OCI-LY3 (cell line): Measurements from ENCODE around the gene ARHGAP8.

Experiments used
- H2AFZ ChIP-seq: fragments of 200-600, 300-600 bp; shearing (Covaris generic); 2 replicates; pipeline ENCODE4 v1.6.0; 2014; ENCODE audit warnings: antibody characterized with exemption, low read depth, low read length
- H3K27ac ChIP-seq: fragments of 200-600, 300-600 bp; sonication (generic); 2 replicates; pipeline ENCODE4 v1.5.1; 2014; ENCODE audit warnings: mild to moderate bottlenecking, low read length, moderate library complexity, mixed read lengths
- H3K27me3 ChIP-seq: fragments of 200-600, 300-600 bp; sonication (generic); 2 replicates; pipeline ENCODE4 v1.6.1; 2014; ENCODE audit warnings: low read depth, low read length, mixed read lengths
- H3K36me3 ChIP-seq: fragments of 200-600, 300-600 bp; sonication (generic); replicated peaks from 2 replicates; pipeline ENCODE3; 2014; ENCODE audit warnings: low read depth, low read length, mixed read lengths
- H3K4me1 ChIP-seq: fragments of 300-600, 200-600 bp; sonication (generic); 2 replicates; pipeline ENCODE4 v1.6.1; 2014; ENCODE audit warnings: low read length, mixed read lengths
- H3K4me2 ChIP-seq: fragments of 200-600, 300-600 bp; sonication (generic); 2 replicates; pipeline ENCODE4 v1.6.1; 2014; ENCODE audit warnings: low read length, mixed read lengths
- H3K4me3 ChIP-seq: fragments of 300-600, 200-600 bp; sonication (generic); 2 replicates; pipeline ENCODE4 v1.5.1; 2014; ENCODE audit warnings: antibody characterized with exemption, mild to moderate bottlenecking, low read length, moderate library complexity
- H3K79me2 ChIP-seq: fragments of 300-600, 200-600 bp; shearing (Covaris generic); 2 replicates; pipeline ENCODE4 v1.6.1; 2014; ENCODE audit warnings: mild to moderate bottlenecking, low read length, mixed read lengths
- H3K9ac ChIP-seq: fragments of 300-600, 200-600 bp; shearing (Covaris generic); 2 replicates; pipeline ENCODE4 v1.6.0; 2014; ENCODE audit warnings: mild to moderate bottlenecking, low read length, moderate library complexity
- H3K9me3 ChIP-seq: fragments of 200-600, 300-600 bp; shearing (Covaris generic); 2 replicates; pipeline ENCODE4 v1.6.1; 2014; ENCODE audit warnings: low read length, mixed read lengths; ENCODE audit not compliant: insufficient read depth
- H4K20me1 ChIP-seq: fragments of 200-600, 300-600 bp; sonication (generic); 2 replicates; pipeline ENCODE4 v1.6.1; 2016; ENCODE audit warnings: low read length, mixed read lengths; ENCODE audit not compliant: insufficient read depth
- CTCF ChIP-seq: fragments of 200-600, 300-600 bp; sonication (generic); IDR thresholded peaks from 2 replicates; pipeline ENCODE4 v1.5.1; 2014; ENCODE audit warnings: antibody characterized with exemption, low read length, low read depth
- EZH2phosphoT487 ChIP-seq: fragments of 200-600 bp; shearing (Covaris generic); IDR thresholded peaks from 2 replicates; pipeline ENCODE4 v1.6.1; 2018; ENCODE audit warnings: antibody characterized with exemption, mixed run types, low read depth

ARHGAP8 gene

DNA sequence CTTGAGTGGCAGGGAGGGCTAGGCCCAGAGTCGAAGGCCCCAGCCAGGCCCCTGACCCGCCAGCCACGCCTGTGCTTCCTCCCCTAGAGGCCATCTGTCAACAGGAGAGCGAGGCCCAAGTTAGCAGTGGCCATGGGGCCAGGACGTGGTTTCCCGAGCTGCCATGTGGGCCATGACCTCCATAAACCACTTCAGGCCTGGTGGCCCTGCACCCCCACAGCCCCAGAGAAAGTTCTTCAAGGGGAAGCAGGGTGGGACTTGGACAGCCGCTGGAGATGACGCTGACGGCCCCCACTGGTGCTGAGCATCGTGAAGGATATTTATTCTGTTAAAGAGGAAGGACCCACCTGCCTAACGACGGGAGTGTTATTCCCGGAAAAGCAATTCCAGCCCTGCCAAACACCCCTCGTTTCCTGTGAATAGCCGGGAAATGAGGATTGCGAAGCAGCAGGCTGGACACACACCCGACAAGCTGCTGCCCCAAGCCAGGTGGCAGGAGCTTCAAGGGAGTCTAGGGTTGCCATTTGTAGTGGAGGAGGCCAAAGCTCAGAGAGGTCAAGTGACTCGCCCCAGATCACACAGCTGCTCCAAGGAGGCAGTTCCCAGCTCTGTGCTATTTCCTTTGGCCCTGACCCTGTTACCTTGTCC is 37.5 kb upstream of the ARHGAP8 start:
- H3K4me2 ChIP-seq: no peak overlapping the region
- no peaks in the 10 kb centered on the region for H3K9me3 ChIP-seq
- TF ChIP-seq EZH2phosphoT487: no peak
- no peak for TF ChIP-seq CTCF
- peaks cover 4% of the 10 kb centered on the region; the same call in 1 of the 2 replicates for H3K27me3 ChIP-seq
- H3K4me1 ChIP-seq: peaks cover 13% of the 10 kb centered on the region
- H2AFZ ChIP-seq: no peak overlapping the region
- no peak overlapping the region for H3K9ac ChIP-seq
- H3K4me3 ChIP-seq: no peak overlapping the region
- no peak overlapping the region for H3K27ac ChIP-seq
- H4K20me1 ChIP-seq: no peaks in the 10 kb centered on the region
- H3K36me3 ChIP-seq: no peaks in the 10 kb centered on the region
- no peaks in the 10 kb centered on the region for H3K79me2 ChIP-seq

GRCh38 chr22:44718418-44718817 is 34.0 kb upstream of the ARHGAP8 start:
- H3K27ac ChIP-seq: no peak overlapping the region
- TF ChIP-seq CTCF (no peak), EZH2phosphoT487 (no peak)
- H4K20me1 ChIP-seq: no peaks in the 10 kb centered on the region
- no peak overlapping the region for H2AFZ ChIP-seq
- peaks cover 5% of the 10 kb centered on the region for H3K4me1 ChIP-seq
- no peaks in the 10 kb centered on the region for H3K79me2 ChIP-seq
- no peak overlapping the region for H3K4me2 ChIP-seq
- H3K9me3 ChIP-seq: no peaks in the 10 kb centered on the region
- H3K36me3 ChIP-seq: no peaks in the 10 kb centered on the region
- H3K9ac ChIP-seq: no peak overlapping the region
- no peak overlapping the region for H3K4me3 ChIP-seq
- H3K27me3 ChIP-seq: peaks cover 4% of the 10 kb centered on the region; the same call in 1 of the 2 replicates

- Histone ChIP-seq H3K9ac (no peak overlapping the region), H3K4me1 (peaks cover 5% of the 10 kb centered on the region), H3K4me3 (no peak overlapping the region), H3K4me2 (no peak overlapping the region), H2AFZ (no peak overlapping the region), H3K36me3 (no peaks in the 10 kb centered on the region), H4K20me1 (no peaks in the 10 kb centered on the region), H3K27ac (no peak overlapping the region), H3K9me3 (no peaks in the 10 kb centered on the region), H3K79me2 (no peaks in the 10 kb centered on the region), H3K27me3 (peaks cover 4% of the 10 kb centered on the region; the same call in 1 of the 2 replicates)
- TF ChIP-seq CTCF (no peak), EZH2phosphoT487 (no peak)
Observed at GRCh38 chr22:44719586-44720368, 32.6 kb upstream of the ARHGAP8 start.

- H3K4me2 ChIP-seq: no peak overlapping the region
- H3K4me1 ChIP-seq: peaks cover 5% of the 10 kb centered on the region
- peaks cover 4% of the 10 kb centered on the region; the same call in 1 of the 2 replicates for H3K27me3 ChIP-seq
- no peak for TF ChIP-seq CTCF
- no peak for TF ChIP-seq EZH2phosphoT487
- no peak overlapping the region for H2AFZ ChIP-seq
- H3K27ac ChIP-seq: no peak overlapping the region
- no peaks in the 10 kb centered on the region for H3K36me3 ChIP-seq
- H3K9ac ChIP-seq: no peak overlapping the region
- no peak overlapping the region for H3K4me3 ChIP-seq
- no peaks in the 10 kb centered on the region for H4K20me1 ChIP-seq
- H3K9me3 ChIP-seq: no peaks in the 10 kb centered on the region
- H3K79me2 ChIP-seq: no peaks in the 10 kb centered on the region
Observed at GRCh38 chr22:44721213-44721612, 31.2 kb upstream of the ARHGAP8 start.
